GM12878 (cell line): ENCODE measurements around the gene MAP4K1.

Experiments used
- ATF3 ChIP-seq: IDR thresholded peaks from 2 replicates; pipeline ENCODE4 v1.6.1; 2011; ENCODE audit warnings: low read depth, mild to moderate bottlenecking, low read length, moderate library complexity, borderline replicate concordance; ENCODE audit errors: extremely low read depth
- CTCF ChIP-seq, 3 experiments: IDR thresholded peaks in 2 of 3; conservative IDR thresholded peaks in 1 of 3; 2 replicates each; pipeline ENCODE4 v1.5.1; 2011; ENCODE audit warnings: low read depth in 3 of 3, low read length in 3 of 3, mild to moderate bottlenecking in 3 of 3, control low read depth in 2 of 3, moderate library complexity in 2 of 3, inconsistent platforms in 1 of 3, mixed read lengths in 1 of 3; ENCODE audit not compliant: control insufficient read depth in 2 of 3, insufficient read depth in 1 of 3; ENCODE audit errors: extremely low read depth in 1 of 3
- E2F8 ChIP-seq: fragments of 450-650 bp; IDR thresholded peaks from 2 replicates; pipeline ENCODE4 v1.6.1; 2018; ENCODE audit warnings: mild to moderate bottlenecking, low read depth, moderate library complexity; ENCODE audit not compliant: partially characterized antibody
- EP300 ChIP-seq, 2 experiments: fragments of 150-350 bp in 1 of 2; IDR thresholded peaks; 2 replicates each; pipeline ENCODE4 v1.6.1; 2011 to 2012; ENCODE audit warnings: low read depth in 2 of 2, low read length in 2 of 2, borderline replicate concordance in 1 of 2, improper control_type of control experiment in 1 of 2, inconsistent platforms in 1 of 2; ENCODE audit not compliant: control insufficient read depth in 1 of 2
- IRF3 ChIP-seq: fragments of 450-650 bp; IDR thresholded peaks from 2 replicates; pipeline ENCODE4 v1.6.1; 2014; ENCODE audit warnings: mild to moderate bottlenecking
- MEF2A ChIP-seq: IDR thresholded peaks from 2 replicates; pipeline ENCODE4 v1.6.1; 2011; ENCODE audit warnings: low read depth, mild to moderate bottlenecking, low read length, moderate library complexity; ENCODE audit not compliant: insufficient read depth
- NFXL1 ChIP-seq: fragments of 450-650 bp; IDR thresholded peaks from 2 replicates; pipeline ENCODE4 v1.6.1; 2017; ENCODE audit warnings: antibody characterized with exemption, mild to moderate bottlenecking, borderline replicate concordance
- NKRF ChIP-seq: fragments of 450-650 bp; conservative IDR thresholded peaks from 2 replicates; pipeline ENCODE4 v1.6.1; 2017; ENCODE audit warnings: mild to moderate bottlenecking, moderate library complexity
- NR2C1 ChIP-seq: fragments of 450-650 bp; IDR thresholded peaks from 2 replicates; pipeline ENCODE4 v1.6.1; 2017; ENCODE audit warnings: antibody characterized with exemption, mild to moderate bottlenecking, moderate library complexity
- POLR2A ChIP-seq: IDR thresholded peaks from 2 replicates; pipeline ENCODE4 v1.6.1; 2011; ENCODE audit warnings: low read depth, mild to moderate bottlenecking, low read length
- TAF1 ChIP-seq: IDR thresholded peaks from 2 replicates; pipeline ENCODE4 v1.6.1; 2011; ENCODE audit warnings: mild to moderate bottlenecking, low read depth, low read length, borderline replicate concordance
- WRNIP1 ChIP-seq: IDR thresholded peaks from 2 replicates; pipeline ENCODE4 v1.6.1; 2011; ENCODE audit warnings: low read depth, low read length, improper control_type of control experiment, borderline replicate concordance
- ZBTB33 ChIP-seq: fragments of 450-650 bp; IDR thresholded peaks from 2 replicates; pipeline ENCODE4 v1.6.1; 2017; ENCODE audit warnings: mild to moderate bottlenecking

GRCh38 chr19:38557205-38557799 is 60.5 kb downstream of the MAP4K1 start:
- no peak; the same call in 1 of the 2 replicates for TF ChIP-seq NKRF
- TF ChIP-seq NR2C1: no peak
- TF ChIP-seq NFXL1: no peak
- TF ChIP-seq WRNIP1: no peak
- no peak for TF ChIP-seq E2F8
- TF ChIP-seq POLR2A: 0 out of 2 replicates have a peak, but pooled peaks have one; percentile 35
- TF ChIP-seq TAF1: no peak
- peak; percentile 89 to 94 for TF ChIP-seq EP300 (IDR thresholded peaks at IDR 0.05; ENCODE audit: borderline replicate concordance in 1 of 2, control insufficient read depth in 1 of 2, low read depth in 2 of 2, low read length in 2 of 2)
- no peak for TF ChIP-seq IRF3
- peak; percentile 52; the same call in 1 of the 2 replicates for TF ChIP-seq MEF2A
- TF ChIP-seq ZBTB33: no peak
- TF ChIP-seq CTCF (IDR thresholded peaks at IDR 0.05 in 2 of 3, conservative IDR thresholded peaks at IDR 0.05 in 1 of 3; ENCODE audit: control insufficient read depth in 2 of 3, extremely low read depth in 1 of 3, insufficient read depth in 1 of 3, low read depth in 3 of 3, low read length in 3 of 3): peak; percentile 39 to 43 (median 43); a peak in 4 of 6 replicates
- no peak for TF ChIP-seq ATF3
